ENCODE measurements around the gene SSC4D.
"Not testable (repeated sequence)": the region's sequence is repeated elsewhere in the genome, so short reads cannot be mapped to it uniquely, and the experiment has no call there.

DNA sequence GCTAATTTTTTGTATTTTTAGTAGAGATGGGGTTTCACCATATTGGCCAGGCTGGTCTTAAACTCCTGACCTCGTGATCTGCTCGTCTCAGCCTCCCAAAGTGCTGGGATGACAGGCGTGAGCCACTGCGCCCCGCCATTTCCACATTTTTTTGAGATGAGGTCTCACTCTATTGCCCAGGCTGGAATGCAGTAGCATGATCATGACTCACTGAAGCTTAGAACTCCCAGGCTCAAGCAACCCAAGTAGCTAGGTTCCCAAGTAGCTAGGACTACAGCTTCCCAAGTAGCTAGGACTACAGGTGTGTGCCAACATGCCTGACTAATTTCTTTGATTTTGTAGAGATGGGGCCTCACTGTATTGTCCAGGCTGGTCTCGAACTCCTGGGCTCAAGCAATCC lies 11.6 kb upstream of the SSC4D start:
- not testable (repeated sequence) for TF ChIP-seq EZH2 (IDR thresholded peaks at IDR 0.05; ENCODE audit: borderline replicate concordance, low read length); CTCF (conservative IDR thresholded peaks at IDR 0.05 in 1 of 2, IDR thresholded peaks at IDR 0.05 in 1 of 2; ENCODE audit: extremely low read depth in 1 of 2, insufficient read depth in 1 of 2, low read depth in 1 of 2, low read length in 2 of 2)
